NCI-H2029 (cell line): Measurements from ENCODE around the gene NR6A1.

Experiments
- DNase-seq: peaks from one replicate; lab custom pipeline; 2025; lab: John Stamatoyannopoulos, UW

The NR6A1 gene

GRCh38 chr9:124795881-124796431 is 24.8 kb upstream of the NR6A1 start:
- no peak for DNase-seq

DNA sequence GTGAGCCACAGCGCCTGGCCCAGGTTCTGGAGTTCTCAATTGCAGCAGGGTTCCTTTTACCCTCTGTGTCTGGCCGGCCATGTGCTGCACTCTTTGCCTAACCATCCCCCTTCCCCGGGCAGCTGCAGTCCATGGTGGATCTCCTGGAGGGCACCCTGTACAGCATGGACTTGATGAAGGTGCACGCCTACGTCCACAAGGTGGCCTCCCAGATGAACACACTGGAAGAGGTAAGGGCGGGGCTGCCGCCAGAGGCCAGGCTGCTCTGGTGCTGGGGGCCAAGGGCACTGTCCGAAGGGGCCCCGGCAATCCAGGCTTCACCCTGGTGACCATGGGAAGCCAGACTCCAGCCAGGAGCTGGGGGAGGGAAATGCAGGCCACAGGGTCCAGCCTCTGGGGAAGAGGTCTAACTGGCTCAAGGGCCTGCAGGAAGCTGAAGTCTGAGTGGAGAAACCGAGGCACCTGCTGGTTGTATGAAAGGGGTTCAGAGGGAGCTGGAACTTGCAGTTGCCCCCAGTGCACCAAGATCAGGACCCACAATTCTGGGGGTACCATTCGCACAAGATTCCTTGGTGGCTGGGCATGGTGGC is 23.9 kb upstream of the NR6A1 start:
- no peak for DNase-seq

- DNase-seq: no peak
Measured at GRCh38 chr9:124793015-124793541, 22.0 kb upstream of the NR6A1 start.

DNA sequence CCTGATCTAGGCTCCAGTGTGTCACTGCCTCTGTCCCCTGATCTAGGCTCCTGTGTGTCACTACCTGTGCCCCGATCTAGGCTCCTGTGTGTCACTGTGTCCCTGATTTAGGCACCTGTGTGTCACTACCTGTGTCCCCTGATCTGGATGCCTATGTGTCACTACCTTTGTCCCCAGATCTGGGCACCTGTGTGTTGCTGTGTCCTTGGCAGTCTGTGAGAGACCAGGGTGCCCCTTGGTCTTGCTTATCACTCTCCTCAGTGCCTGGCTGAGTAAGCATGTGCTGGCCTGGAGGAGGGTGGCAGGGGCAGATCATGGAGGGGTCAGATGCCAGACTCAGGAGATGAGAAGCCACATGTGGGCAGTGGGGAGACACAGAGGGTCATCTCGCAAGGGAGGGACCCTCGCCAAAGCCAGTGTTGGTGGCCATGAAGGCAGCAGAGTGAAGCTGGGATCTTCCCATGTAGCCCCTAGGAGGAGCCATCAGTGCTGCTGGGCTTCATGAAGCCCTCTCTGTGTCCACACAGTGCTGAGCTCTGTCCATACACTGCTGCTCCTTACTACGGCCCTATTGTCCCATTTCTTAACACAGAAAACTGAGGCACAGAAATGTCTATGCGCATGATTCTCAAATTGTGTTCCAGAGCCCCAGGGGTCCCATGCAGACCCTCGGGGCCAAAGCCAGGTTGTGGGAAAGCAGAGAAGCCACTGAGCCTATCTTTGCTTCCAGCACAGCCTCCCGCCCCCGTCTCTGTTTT is 21.3 kb upstream of the NR6A1 start:
- no peak for DNase-seq

DNA sequence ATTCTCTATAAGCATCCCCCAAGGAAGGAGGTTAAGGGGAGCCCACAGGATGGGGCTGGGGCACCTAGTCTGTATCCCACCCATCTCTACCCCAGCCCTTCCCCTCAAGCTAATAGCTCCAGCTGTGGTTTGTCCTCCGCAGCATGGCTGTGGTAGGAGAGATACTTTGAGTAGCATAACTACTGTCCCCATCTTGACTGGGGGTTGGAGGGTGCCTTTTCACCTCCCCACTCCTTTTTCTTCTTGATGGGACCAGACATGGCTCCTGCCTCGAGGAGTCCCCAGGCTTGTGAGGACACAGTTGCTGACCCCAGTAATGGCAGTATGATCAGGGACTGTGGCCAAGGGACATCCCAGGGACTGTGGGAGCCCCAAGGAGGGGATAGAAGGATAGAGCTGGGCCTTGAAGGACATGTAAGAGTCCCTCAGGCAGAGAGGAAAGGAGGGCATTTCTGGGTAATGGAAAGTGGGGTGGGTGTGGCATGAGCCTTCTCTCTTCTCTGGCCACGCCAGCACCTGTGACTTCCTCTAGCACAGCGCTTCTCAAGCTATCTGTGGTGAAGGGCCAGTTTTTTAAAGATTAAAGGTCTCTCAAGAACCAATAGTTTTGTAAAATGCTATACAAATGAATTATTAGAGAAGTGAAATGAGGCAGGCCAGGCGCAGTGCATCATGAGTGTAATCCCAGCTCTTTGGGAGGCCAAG is 19.8 kb upstream of the NR6A1 start:
- DNase-seq: no peak

DNA sequence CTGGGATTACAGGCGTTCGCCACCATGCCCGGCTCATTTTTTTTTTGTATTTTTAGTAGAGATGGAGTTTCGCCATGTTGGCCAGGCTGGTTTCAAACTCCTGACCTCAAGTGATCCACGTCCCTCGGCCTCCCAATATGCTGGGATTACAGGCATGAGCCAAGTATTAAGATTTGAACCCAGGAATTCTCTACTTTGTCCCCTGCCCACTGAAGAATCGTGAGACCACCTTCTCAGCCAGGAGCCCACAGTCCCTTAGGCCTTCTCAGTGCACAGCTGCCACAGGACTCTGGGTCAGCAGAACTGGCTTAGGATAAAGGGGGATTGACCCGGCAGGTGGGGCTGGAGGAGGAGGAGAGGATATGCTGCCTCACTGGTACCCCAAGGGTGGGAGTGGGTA is 19.2 kb upstream of the NR6A1 start:
- no peak for DNase-seq

DNA sequence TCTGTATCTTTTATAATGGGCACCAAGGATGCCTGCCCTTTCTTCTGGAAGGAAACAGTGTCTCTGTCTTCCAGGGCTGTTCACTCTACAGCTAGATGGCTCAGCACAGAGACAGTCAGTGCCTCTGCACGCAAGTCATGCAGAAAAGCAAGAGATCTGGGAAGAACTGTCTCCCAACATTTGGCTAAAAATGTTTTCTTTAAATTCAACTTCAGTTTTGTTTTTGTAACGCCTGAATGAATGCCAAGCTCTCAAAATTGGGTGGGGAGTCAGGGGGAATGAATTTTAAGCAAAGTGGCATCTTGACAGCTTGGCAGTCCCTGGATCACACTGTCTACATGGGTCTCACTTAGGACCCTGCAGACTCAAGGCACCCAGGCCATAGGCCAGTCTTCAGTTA is 18.4 kb upstream of the NR6A1 start:
- DNase-seq: no peak

DNA sequence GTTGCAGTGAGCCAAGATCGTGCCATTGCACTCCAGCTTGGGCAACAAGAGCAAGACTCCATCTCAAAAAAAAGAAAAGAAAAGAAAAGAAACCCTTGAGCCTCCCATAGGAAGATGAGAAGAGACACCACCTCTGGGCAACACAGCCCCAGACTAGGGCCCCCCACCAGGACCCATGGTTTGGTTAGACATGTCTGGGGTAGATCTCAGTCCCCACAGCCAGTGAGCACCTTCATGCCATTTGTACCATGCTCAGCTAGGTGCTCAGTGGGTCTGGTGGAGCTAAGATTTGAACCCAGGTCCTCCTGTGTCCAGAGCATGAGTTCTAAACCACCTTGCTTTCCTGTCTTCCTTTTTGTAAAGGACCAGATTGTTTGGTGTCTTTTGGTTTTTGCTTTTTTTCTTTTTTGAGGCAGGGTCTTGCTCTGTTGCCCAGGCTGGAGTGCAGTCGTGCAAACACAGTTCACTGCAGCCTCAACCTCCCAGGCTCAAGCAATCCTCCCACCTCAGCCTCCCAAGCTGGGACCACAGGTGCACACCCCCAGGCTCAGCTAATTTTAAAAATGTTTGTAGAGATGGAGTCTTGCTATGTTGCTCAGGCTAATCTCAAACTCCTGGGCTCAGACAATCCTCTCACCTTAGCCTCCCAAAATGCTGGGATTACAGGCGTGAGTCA is 17.6 kb upstream of the NR6A1 start:
- no peak for DNase-seq

- DNase-seq: no peak
Measured at GRCh38 chr9:124786881-124787573, 15.9 kb upstream of the NR6A1 start.

GRCh38 chr9:124784509-124784908 is 13.4 kb upstream of the NR6A1 start:
- DNase-seq: no peak

DNA sequence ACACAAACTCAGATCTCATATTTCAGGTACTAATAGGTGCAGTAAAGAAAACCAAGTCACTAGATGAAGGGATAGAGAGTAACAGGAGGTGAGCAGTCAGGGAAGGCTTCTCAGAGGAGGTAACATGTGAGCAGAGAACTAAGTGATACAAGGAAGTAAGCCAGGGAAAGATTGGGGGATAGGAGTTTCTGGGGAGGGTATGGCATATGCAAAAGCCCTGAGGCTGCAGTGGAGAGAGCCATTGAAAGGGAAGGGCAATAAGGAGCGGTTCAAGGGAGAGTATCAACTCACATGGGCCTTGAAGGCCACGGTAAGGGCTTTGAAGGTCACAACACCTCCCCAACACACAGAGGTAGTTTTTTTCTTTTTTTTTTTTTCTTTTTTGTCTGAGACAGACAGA is 12.7 kb upstream of the NR6A1 start:
- DNase-seq: no peak

DNA sequence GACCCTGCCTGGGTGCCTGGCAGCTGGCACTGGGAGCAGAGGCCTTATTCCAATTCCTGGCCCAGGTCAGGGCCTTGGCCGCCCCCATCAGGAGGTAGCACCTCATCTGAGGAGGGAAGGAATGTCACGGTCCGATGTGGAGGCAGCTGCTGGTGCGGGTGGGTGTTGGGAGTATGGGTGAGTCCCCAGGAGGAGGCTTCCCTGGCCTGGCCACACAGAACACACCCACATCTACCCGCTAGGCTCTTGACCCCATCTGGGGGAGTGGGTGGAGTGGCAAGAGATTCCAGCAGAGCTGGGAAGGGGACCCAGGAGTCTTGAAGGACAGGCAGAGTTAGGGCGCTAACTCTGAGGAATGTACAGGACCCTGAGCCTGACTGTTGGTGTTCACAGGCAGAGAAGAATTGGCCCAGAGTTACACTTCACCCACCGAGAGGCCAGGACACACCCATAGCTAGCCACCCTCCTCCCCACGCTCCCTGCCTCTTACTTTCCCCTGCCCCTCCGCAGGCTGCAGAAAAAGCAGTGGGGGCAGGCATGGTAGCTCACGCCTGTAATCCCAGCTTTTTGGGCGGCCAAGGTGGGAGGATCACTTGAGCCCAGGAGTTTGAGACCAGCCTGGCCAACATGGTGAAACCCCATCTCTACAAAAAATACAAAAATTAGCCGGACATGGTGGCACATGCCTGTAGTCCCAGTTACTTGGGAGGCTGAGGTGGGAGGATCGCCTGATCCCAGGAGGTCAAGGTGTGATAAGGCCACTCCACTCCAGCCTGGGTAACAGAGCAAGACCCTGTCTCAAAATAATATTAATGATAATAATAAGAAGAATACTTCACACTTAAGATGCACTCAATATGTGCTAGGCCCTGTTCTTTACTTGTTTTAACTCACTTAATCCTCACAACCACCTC is 11.8 kb upstream of the NR6A1 start:
- DNase-seq: no peak

- DNase-seq: no peak
Measured at GRCh38 chr9:124781967-124782660, 11.0 kb upstream of the NR6A1 start.

DNA sequence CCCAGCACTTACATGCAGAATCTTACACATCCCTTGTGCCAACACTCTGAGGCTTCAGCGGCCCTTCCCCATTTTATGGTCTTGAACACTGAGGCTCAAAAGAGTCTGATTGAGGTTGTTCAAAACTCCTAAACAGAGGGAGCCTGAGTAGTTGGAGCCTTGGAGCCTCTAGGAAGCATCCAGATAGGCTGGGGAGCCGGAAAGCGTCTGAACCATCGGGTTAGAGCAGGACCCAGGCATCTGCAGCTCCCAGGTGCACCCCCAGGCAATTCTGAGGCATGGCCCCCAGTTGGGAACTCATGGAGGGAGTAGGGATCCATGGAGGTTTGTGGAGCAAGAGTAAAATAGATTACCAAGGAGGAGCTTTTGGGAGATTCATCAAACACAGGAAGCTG is 9.6 kb upstream of the NR6A1 start:
- no peak for DNase-seq

DNA sequence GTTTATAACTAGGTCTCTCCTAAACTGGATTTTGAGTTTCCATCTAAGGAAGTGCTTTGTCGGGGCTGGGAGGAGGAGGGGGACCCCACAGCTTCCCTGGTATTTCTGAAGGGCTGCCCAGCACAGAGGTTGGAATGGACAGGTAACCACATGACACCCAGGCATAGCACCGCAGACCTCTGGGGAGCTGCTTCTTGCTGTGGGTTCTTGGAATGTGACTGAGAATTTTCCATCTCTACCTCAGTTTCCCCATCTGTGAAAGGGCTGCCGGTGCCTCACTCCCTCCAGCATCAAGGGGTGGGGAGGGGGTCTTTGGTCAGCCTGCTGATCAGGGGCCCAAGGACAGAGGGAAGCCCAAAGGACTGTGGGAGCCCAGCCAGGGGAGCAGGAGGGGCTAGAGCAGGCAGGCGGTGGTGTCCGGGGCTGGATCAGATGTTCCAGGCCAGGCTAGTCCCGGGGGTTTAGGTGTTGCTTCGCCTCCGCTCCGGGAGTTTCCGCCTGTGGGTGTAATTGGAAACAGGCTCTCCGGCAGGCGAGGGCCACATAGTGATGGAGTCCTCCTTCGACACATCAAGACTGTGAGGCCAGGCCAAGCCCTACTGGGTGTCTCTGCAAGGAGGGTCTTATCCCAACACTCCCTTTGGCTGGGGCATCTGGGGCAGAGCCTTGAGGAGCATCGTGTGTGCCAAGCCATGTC is 9.1 kb upstream of the NR6A1 start:
- DNase-seq: no peak

DNA sequence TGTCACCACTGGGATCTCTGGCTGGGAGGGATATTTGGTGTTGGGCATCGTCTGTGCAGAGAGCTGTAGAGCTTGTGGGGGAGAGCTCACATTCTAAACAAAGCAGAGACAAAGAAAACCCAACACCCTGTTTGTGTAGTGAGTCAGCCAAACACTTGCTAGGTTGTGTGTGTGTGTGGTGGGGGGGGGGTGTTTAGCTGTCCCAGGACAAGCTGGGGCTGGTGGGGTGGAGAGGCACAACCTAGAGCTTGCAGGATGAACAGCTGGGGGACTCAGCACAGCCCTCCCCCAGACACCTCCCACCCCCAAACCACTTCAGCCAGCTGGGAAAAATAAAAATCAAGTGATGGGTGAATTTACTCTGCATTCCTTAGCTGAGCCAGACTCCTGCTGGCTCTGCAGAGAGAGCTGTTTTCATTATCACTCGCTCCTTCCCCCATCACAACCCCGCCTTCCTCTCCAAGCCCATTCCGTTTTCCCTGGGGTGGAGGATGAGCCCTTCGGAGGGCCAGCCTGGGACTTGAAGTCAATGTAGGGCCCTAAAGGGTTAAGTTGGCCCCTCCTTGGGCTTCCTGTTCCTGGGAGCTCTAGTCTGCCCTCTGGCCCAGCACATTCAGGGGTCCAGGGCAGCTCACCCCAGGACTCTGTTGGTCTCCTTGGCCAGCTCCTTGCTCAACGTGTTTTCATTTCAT is 8.4 kb upstream of the NR6A1 start:
- DNase-seq: no peak

DNA sequence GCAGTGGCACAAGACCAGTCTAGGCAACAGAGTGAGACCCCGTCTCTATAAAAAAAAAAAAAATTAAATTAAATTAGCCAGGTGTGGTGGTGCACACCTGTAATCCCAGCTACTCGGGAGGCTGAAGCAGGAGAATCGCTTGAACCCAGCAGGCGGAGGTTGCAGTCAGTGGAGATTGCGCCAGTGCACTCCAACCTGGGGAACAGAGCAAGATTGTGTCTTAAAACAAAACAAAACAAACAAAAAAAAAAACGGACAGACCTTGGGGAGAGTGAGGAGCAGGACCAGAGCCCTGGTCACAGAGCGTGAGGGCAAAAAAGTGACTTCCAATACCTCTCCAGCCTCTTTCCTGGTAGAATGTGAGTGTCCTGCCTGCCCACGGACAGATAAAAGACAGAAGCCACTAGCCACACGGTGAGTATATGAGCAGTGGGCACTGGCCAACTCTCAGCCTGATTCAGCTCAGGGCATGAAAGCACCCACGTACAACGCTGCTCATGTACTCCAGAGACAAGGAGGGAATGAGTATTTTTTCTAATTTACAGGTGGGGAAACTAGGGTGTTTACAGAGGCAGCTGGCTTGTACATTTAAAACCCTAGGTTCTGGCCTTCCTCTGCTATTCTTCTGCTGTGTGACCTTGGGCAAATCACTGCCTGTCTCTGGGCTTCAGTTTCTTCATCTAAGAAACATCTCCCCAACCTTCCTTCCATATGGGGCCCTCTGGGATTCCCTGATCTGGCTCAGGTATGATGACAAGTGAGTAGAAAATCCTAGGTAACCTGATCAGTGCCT is 7.7 kb upstream of the NR6A1 start:
- DNase-seq: no peak
